Pancreas (tissue), 10 donors: ENCODE measurements around the gene UTS2R. TPM values are rescaled to one million over a fixed set of nuclear protein-coding genes. Genes with fewer than 3 reads are reported as not detected.
A peak's percentile ranks its signal among the peaks of the same experiment; 100 is the strongest.

Experiments used
- ATAC-seq, 4 donors: fragments of 200-7000 bp; cut with Tn5 transposase; one replicate each; pipeline versions ENCODE4 v1.8.0 to v1.9.1; 2020; ENCODE audit warnings: mild to moderate bottlenecking in 4 of 4, moderate library complexity in 4 of 4
- DNase-seq, 6 donors: peaks; one replicate each; pipeline ENCODE4 v3.0.0-alpha.2; 2020
- FAIRE-seq: peaks from 2 replicates; lab custom pipeline; 2012; peaks lifted over from hg19 to GRCh38; lab: Jason Lieb, UNC
- H3K27ac ChIP-seq, 4 donors: fragments of 200-600 bp; sonication (generic); 1 replicate in 3 of 4; 2 replicates in 1 of 4; pipeline versions ENCODE4 v1.5.0 to v1.8.0; 2020
- H3K27me3 ChIP-seq, 4 donors: fragments of 200-600 bp; one replicate each; pipeline ENCODE4 v1.8.0; 2021
- H3K36me3 ChIP-seq, 3 donors: fragments of 200-600 bp; sonication (generic) in 1 of 3; one replicate each; pipeline versions ENCODE4 v1.5.0 to v1.8.0; 2020 to 2021
- H3K4me1 ChIP-seq, 3 donors: fragments of 200-600 bp; one replicate each; pipeline ENCODE4 v1.8.0; 2021
- H3K4me3 ChIP-seq, 4 donors: fragments of 200-600 bp; sonication (generic) in 2 of 4; one replicate each; pipeline versions ENCODE4 v1.5.0 to v1.8.0; 2020 to 2021
- H3K9me3 ChIP-seq, 4 donors: fragments of 200-600 bp; one replicate each; pipeline ENCODE4 v1.8.0; 2021
- WGBS, 2 donors: extraction: QIAGEN DNeasy Blood & Tissue Kit; methylation state at CpG; one replicate each; pipeline ENCODE4 v1.1.7; 2013; 5-methylcytosine and 5-hydroxymethylcytosine counted together
- intact Hi-C, 3 donors: fragments of 100-400 bp; cut with DNase I; formaldehyde crosslinking; loops; one replicate each; pipeline versions ENCODE4 v1.11.1 to v1.14.2; 2022
- polyA plus RNA-seq, 2 donors: library from polyadenylated mRNA; stranded (reverse); fragments of 200-250 nt; gene quantifications; one replicate each; pipeline ENCODE4 v1.2.3, GENCODE V29; 2013
- total RNA-seq, 6 donors: library from RNA; stranded (reverse); fragmentation: NEBNext Ultra II Directional in 4 of 6; extraction: Animal tissue kit (Norgen Biotek cat#: 25700) in 4 of 6; gene quantifications; one replicate each; pipeline versions ENCODE4 v1.2.1 to v1.2.4, GENCODE V29; 2021 to 2023
- TF ChIP-seq, protein P1 (sequence below), 4 donors: fragments of 200-600 bp; sonication (generic) in 3 of 4; IDR thresholded peaks; one replicate each; pipeline versions ENCODE4 v1.5.0 to v1.8.0; 2021; ENCODE audit warnings: antibody characterized with exemption in 4 of 4
- donor health status: healthy with polysubstance abuse.
- donor health status: DM: no; HTN: no; CAD: no; lungs with moderate emphysema.
- donor health status: DM: no; HTN: no; CAD: no.
- donor health status: control.
- donor health status: control.
- donor health status: Bipolar disorder and iron deficiency.
- donor health status: DM: yes; HTN: yes; CAD: no.
- donor health status: DM: no; HTN: no; CAD: no.
- donor health status: DM: no; HTN: no; CAD: no.
- donor health status: DM: yes; HTN: yes; CAD: no.

Gene UTS2R
- total and polyA plus RNA-seq, 8 donors = 0.37 to 0.87 (median 0.74) TPM; not detected in 5

DNA sequence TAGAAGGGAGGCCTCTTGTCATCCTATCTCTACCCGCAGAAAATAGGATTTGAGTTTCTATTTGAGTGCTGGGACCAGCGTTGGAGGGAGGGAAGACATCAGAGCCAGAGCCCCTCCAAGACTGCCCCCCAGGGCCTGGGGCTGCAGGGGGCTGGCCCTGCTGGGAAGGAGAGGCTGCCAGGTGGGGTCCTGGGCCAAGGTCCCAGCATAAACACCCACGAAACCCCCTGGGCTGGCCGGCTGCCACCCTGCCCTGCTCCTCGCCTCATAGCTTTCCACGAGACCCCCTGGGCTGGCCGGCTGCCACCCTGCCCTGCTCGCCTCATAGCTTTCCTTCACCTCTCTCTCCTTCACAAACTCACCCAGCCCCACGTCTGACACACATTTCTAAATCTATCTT is 23.1 kb upstream of the UTS2R start:
- FAIRE-seq (no peak), ATAC-seq (no peak), DNase-seq (peak in 1 of 6 donors; percentile 50)
- Histone ChIP-seq H3K9me3 (no peaks in the 10 kb centered on the region), H3K4me3 (no peak overlapping the region), H3K36me3 (no peaks in the 10 kb centered on the region), H3K27ac (no peak overlapping the region), H3K27me3 (no peaks in the 10 kb centered on the region), H3K4me1 (no peaks in the 10 kb centered on the region)
- TF ChIP-seq, protein P1, sequence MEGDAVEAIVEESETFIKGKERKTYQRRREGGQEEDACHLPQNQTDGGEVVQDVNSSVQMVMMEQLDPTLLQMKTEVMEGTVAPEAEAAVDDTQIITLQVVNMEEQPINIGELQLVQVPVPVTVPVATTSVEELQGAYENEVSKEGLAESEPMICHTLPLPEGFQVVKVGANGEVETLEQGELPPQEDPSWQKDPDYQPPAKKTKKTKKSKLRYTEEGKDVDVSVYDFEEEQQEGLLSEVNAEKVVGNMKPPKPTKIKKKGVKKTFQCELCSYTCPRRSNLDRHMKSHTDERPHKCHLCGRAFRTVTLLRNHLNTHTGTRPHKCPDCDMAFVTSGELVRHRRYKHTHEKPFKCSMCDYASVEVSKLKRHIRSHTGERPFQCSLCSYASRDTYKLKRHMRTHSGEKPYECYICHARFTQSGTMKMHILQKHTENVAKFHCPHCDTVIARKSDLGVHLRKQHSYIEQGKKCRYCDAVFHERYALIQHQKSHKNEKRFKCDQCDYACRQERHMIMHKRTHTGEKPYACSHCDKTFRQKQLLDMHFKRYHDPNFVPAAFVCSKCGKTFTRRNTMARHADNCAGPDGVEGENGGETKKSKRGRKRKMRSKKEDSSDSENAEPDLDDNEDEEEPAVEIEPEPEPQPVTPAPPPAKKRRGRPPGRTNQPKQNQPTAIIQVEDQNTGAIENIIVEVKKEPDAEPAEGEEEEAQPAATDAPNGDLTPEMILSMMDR (IDR thresholded peaks at IDR 0.05) = no peak
- intact Hi-C loops = no loop called here
- WGBS, 2 donors = 43 to 46% methylated on average over 9 of the region's 9 CpGs

DNA sequence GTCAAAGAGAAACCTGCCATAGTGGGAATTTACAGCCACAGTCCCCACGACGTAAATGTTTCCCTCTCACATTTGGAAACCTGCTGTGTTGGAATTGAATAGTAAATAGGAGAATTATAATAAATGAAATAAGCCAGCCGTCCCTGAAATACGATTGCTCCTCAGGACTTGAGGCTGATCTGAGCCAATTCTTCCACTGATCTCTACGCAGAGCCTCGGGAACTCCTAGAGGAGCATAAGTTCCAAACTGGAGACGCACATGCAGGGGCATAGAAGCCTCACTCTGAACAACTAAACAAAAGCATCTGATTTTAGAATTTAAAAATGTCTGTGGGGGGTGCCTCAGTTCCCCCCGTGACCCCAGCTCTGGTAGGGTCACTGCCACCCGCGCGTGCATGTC is 22.7 kb upstream of the UTS2R start:
- FAIRE-seq (no peak), DNase-seq (no peak), ATAC-seq (no peak)
- intact Hi-C loops = no loop called here
- no peak overlapping the region for H3K27ac ChIP-seq
- H3K9me3 ChIP-seq = no peaks in the 10 kb centered on the region
- TF ChIP-seq, protein P1 (IDR thresholded peaks at IDR 0.05) = no peak
- no peaks in the 10 kb centered on the region for H3K4me1 ChIP-seq
- WGBS, 2 donors = 59 to 67% methylated on average over 11 of the region's 11 CpGs
- H3K4me3 ChIP-seq = no peak overlapping the region
- H3K36me3 ChIP-seq = no peaks in the 10 kb centered on the region
- H3K27me3 ChIP-seq = no peaks in the 10 kb centered on the region

DNA sequence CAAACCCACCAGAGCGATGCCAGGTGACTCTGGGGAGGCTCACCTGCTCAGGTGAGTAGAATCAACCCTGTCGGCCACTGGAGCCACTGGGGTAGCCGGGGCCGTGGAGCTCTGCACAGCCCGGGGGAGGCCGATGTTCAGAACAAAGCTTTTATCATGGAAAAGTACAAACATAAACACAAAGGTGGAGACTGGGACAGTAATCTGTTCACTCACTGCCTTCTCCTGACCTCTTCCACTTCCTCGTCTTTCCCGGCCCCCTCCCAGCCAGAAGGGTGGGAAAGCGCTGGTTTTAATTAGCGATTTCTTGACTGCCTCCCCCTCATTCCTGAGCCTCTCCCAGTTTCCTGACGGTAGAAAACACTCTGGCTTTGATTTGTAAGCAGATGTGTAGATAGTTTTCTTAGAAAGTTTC is 22.3 kb upstream of the UTS2R start:
- H3K27me3 ChIP-seq = no peaks in the 10 kb centered on the region
- H3K9me3 ChIP-seq = no peaks in the 10 kb centered on the region
- no peak overlapping the region for H3K27ac ChIP-seq
- H3K4me3 ChIP-seq = no peak overlapping the region
- DNase-seq (no peak), ATAC-seq (no peak), FAIRE-seq (no peak)
- H3K4me1 ChIP-seq = no peaks in the 10 kb centered on the region
- intact Hi-C loops = no loop called here
- H3K36me3 ChIP-seq = no peaks in the 10 kb centered on the region
- WGBS, 2 donors = 49 to 66% methylated on average over 11 of the region's 11 CpGs
- TF ChIP-seq, protein P1 (IDR thresholded peaks at IDR 0.05) = no peak

DNA sequence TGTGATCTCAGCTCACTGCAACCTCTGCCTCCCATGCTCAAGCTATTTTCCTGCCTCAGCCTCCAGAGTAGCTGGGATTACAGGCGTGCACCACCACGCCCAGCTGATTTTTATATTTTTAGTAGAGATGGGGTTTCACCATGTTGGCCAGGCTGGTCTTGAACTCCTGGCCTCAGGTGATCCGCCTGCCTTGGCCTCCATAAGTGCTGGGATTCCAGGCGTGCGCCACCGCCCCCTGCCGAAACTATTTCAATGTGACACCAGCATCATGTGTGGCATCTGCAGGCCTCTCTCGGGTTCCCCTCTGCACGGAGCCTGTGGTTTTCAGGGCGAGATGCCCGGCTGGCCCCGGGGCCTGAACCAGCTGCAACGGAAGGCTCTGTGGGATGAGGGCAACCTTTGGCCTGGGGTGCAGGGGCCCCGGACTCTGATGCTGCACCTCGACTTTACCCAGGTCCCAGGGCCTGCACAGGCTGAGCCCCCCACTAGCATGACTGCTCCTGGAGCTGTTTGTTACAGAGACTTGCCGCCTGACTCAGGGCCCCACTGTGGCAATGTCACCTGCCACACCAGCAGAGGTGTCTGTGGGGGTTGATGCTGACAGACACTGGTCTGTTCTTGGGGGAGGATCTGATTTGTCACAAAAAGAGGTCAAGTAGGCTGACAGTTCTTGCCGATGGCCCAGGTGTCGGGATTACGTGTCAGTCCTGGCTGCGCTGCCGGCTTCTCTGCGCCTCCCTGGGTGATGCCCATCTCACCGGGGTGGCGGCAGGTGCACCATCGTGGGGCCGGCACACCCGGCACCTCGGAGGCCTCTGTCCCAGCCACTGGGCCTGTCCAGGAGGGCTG is 21.2 kb upstream of the UTS2R start:
- TF ChIP-seq, protein P1 (IDR thresholded peaks at IDR 0.05) = no peak
- Histone ChIP-seq H3K36me3 (no peaks in the 10 kb centered on the region), H3K4me1 (no peaks in the 10 kb centered on the region), H3K27me3 (no peaks in the 10 kb centered on the region), H3K9me3 (no peaks in the 10 kb centered on the region), H3K27ac (no peak overlapping the region), H3K4me3 (no peak overlapping the region)
- no peak for FAIRE-seq
- intact Hi-C loops = loop anchor here in 2 of 3 donors (5.0 to 10.0 kb wide), 4 partner anchors 144 to 424 kb away; no protein-coding TSS in a partner anchor
- peak in 1 of 6 donors; percentile 72 for DNase-seq
- WGBS, 2 donors = 73 to 84% methylated on average over 28 of the region's 28 CpGs
- ATAC-seq = no peak

DNA sequence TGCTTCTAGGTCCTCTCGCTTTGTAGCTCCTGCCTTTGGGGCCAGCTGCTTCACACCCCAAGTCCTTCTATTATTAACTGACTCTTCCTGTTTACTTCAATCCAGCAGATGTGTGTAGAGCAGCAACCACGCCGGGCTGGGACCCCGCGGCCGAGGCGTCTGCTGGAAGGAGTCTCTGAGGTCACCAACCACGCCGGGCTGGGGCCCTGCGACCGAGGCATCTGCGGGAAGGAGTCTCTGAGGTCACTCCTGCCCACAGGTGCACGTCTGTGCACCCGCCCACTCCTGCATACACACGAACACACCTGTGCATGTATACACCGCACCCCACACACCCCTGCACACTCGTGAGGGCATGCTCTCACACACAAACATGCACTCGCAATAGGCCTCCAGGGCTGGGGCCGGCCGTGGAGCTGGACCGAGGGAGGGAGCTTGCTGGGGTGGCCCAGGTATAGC is 20.3 kb upstream of the UTS2R start:
- Histone ChIP-seq H3K36me3 (no peaks in the 10 kb centered on the region), H3K27me3 (no peaks in the 10 kb centered on the region), H3K9me3 (no peaks in the 10 kb centered on the region), H3K27ac (no peak overlapping the region), H3K4me3 (no peak overlapping the region), H3K4me1 (peaks cover 0 to 3% (median 0%) of the 10 kb centered on the region in 3 donors)
- intact Hi-C loops = loop anchor here in 2 of 3 donors (5.0 to 10.0 kb wide), 4 partner anchors 144 to 424 kb away; no protein-coding TSS in a partner anchor
- peak in 2 of 4 donors; percentile 7 to 9 for ATAC-seq
- TF ChIP-seq, protein P1 (IDR thresholded peaks at IDR 0.05) = no peak
- DNase-seq = peak in 2 of 6 donors; percentile 58 to 64
- 51 to 55% methylated on average over 21 of the region's 21 CpGs for WGBS, 2 donors
- FAIRE-seq = no peak
